K562 (cell line): Measurements from ENCODE around the gene HRC. TPM values are rescaled to one million over a fixed set of nuclear protein-coding genes. Genes with fewer than 3 reads are reported as not detected.

Experiments used
- ARID1B ChIP-seq: fragments of 450-650 bp; IDR thresholded peaks from 2 replicates; pipeline ENCODE4 v1.6.1; 2016; ENCODE audit warnings: antibody characterized with exemption, mild to moderate bottlenecking, inconsistent platforms
- ARNT ChIP-seq, 2 experiments: fragments of 450-650 bp; IDR thresholded peaks; 2 replicates each; pipeline ENCODE4 v1.6.1; 2016; ENCODE audit warnings: mild to moderate bottlenecking in 1 of 2
- BRF1 ChIP-seq: IDR thresholded peaks from 3 replicates; pipeline ENCODE4 v1.6.1; 2011; ENCODE audit warnings: borderline replicate concordance, mild to moderate bottlenecking; ENCODE audit not compliant: insufficient read length; ENCODE audit errors: extremely low read depth
- CCNT2 ChIP-seq: IDR thresholded peaks from 2 replicates; pipeline ENCODE4 v1.6.1; 2011; ENCODE audit warnings: borderline replicate concordance, low read depth, mild to moderate bottlenecking, moderate library complexity, mixed read lengths, low read length; ENCODE audit not compliant: insufficient read length; ENCODE audit errors: extremely low read depth
- EP400 ChIP-seq: fragments of 450-650 bp; IDR thresholded peaks from 2 replicates; pipeline ENCODE4 v1.6.1; 2017; ENCODE audit warnings: antibody characterized with exemption, mild to moderate bottlenecking, moderate library complexity
- ERF ChIP-seq: fragments of 450-650 bp; formaldehyde crosslinking; IDR thresholded peaks from 2 replicates; pipeline ENCODE4 v1.4.0; 2020; ENCODE audit warnings: mild to moderate bottlenecking, mixed read lengths
- GATAD2B ChIP-seq: fragments of 450-650 bp; IDR thresholded peaks from 2 replicates; pipeline ENCODE4 v1.6.1; 2017; ENCODE audit warnings: mild to moderate bottlenecking, borderline replicate concordance
- HNRNPUL1 ChIP-seq: fragments of 200-400 bp; formaldehyde crosslinking; IDR thresholded peaks from 2 replicates; pipeline ENCODE4 v1.6.1; 2017; ENCODE audit warnings: low read length
- HOXB6 ChIP-seq: fragments of 250-450 bp; sonication (Bioruptor Pico); IDR thresholded peaks from 2 replicates; pipeline ENCODE4 v1.5.1; 2022; ENCODE audit warnings: mild to moderate bottlenecking, borderline replicate concordance
- KAT7 ChIP-seq: sonication (generic); formaldehyde crosslinking; IDR thresholded peaks from 2 replicates; pipeline ENCODE4 v1.8.0; 2022; ENCODE audit warnings: missing genetic modification reagents, mild to moderate bottlenecking, borderline replicate concordance
- MAZ ChIP-seq, 2 experiments: fragments of 450-650 bp in 1 of 2; sonication (generic) in 1 of 2; formaldehyde crosslinking; IDR thresholded peaks in 1 of 2; conservative IDR thresholded peaks in 1 of 2; 2 replicates each; pipeline versions ENCODE4 v1.4.0 to v1.5.0; 2020; ENCODE audit warnings: mild to moderate bottlenecking in 1 of 2, missing genetic modification reagents in 1 of 2
- NFATC3 ChIP-seq: fragments of 450-650 bp; IDR thresholded peaks from 2 replicates; pipeline ENCODE4 v1.6.1; 2017; ENCODE audit warnings: mild to moderate bottlenecking
- RBM15 ChIP-seq: fragments of 200-400 bp; formaldehyde crosslinking; IDR thresholded peaks from 2 replicates; pipeline ENCODE4 v1.6.1; 2018; ENCODE audit warnings: mild to moderate bottlenecking, low read length, moderate library complexity; ENCODE audit not compliant: insufficient read depth
- SMC3 ChIP-seq: conservative IDR thresholded peaks from 2 replicates; pipeline ENCODE4 v1.6.1; 2011; ENCODE audit warnings: low read depth, low read length, improper control_type of control experiment; ENCODE audit not compliant: insufficient read depth
- TAF1 ChIP-seq: IDR thresholded peaks from 2 replicates; pipeline ENCODE4 v1.6.1; 2011; ENCODE audit warnings: mild to moderate bottlenecking, low read length, moderate library complexity; ENCODE audit not compliant: insufficient read depth, control insufficient read depth, severe bottlenecking; ENCODE audit errors: extremely low read depth
- XRCC4 ChIP-seq: IDR thresholded peaks from one replicate; pipeline ENCODE4 v1.6.1; 2011; ENCODE audit not compliant: insufficient read depth, insufficient read length; ENCODE audit errors: extremely low read depth
- ZKSCAN3 ChIP-seq: fragments of 250-450 bp; sonication (Bioruptor Pico); IDR thresholded peaks from 2 replicates; pipeline ENCODE4 v1.4.0; 2020
- ZNF311 ChIP-seq: fragments of 250-450 bp; sonication (Bioruptor Pico); IDR thresholded peaks from 2 replicates; pipeline ENCODE4 v1.4.0; 2020; ENCODE audit warnings: mild to moderate bottlenecking, moderate library complexity
- ZNF436 ChIP-seq: fragments of 250-450, 450-650 bp; sonication (Bioruptor Pico); formaldehyde crosslinking; IDR thresholded peaks from 2 replicates; pipeline ENCODE4 v1.7.0; 2020; ENCODE audit warnings: mild to moderate bottlenecking
- polyA plus RNA-seq, 8 experiments: library from polyadenylated mRNA; depleted of rRNA in 4 of 8; stranded (reverse) in 5 of 8; unstranded in 3 of 8; fragments of >200 nt; fragmentation: Nextera tagmentation in 2 of 8; fragmentation: Illumina TruSeq in 1 of 8; extraction: Ambion mirVana in 2 of 8; extraction: Trizol in 1 of 8; gene quantifications; 2 replicates each; pipeline versions ENCODE4 v1.2.1 to v1.2.3, GENCODE V29; 2011 to 2014; ENCODE audit warnings: inconsistent platforms in 1 of 8, missing spikeins in 1 of 8
- total RNA-seq, 7 experiments: library from RNA; depleted of rRNA in 6 of 7; stranded (reverse); fragments of >200 nt in 6 of 7; fragmentation: Illumina TruSeq in 2 of 7; extraction: Trizol in 2 of 7; gene quantifications; 2 replicates each; pipeline versions ENCODE4 v1.2.1 to v1.2.3, GENCODE V29; 2011 to 2021; ENCODE audit warnings: low replicate concordance in 1 of 7
- TF ChIP-seq, protein P1 (sequence below): fragments of 200-400 bp; formaldehyde crosslinking; IDR thresholded peaks from 2 replicates; pipeline ENCODE4 v1.6.1; 2017; ENCODE audit warnings: mild to moderate bottlenecking, low read depth, low read length, moderate library complexity
- TF ChIP-seq, protein P2 (sequence below): fragments of 450-650 bp; formaldehyde crosslinking; IDR thresholded peaks from 2 replicates; pipeline ENCODE4 v1.4.0; 2020; ENCODE audit warnings: mild to moderate bottlenecking, moderate library complexity
- TF ChIP-seq, protein P3 (sequence below): fragments of 250-450 bp; sonication (Bioruptor Pico); IDR thresholded peaks from 2 replicates; pipeline ENCODE4 v1.5.0; 2021; ENCODE audit warnings: mild to moderate bottlenecking, borderline replicate concordance

HRC gene
- total and polyA plus RNA-seq, 9 of the 15 experiments (the other 6 are each of a cell fraction or from before 2014, with no cell fraction given), result 0.66 to 18.7 (median 13.1) TPM

DNA sequence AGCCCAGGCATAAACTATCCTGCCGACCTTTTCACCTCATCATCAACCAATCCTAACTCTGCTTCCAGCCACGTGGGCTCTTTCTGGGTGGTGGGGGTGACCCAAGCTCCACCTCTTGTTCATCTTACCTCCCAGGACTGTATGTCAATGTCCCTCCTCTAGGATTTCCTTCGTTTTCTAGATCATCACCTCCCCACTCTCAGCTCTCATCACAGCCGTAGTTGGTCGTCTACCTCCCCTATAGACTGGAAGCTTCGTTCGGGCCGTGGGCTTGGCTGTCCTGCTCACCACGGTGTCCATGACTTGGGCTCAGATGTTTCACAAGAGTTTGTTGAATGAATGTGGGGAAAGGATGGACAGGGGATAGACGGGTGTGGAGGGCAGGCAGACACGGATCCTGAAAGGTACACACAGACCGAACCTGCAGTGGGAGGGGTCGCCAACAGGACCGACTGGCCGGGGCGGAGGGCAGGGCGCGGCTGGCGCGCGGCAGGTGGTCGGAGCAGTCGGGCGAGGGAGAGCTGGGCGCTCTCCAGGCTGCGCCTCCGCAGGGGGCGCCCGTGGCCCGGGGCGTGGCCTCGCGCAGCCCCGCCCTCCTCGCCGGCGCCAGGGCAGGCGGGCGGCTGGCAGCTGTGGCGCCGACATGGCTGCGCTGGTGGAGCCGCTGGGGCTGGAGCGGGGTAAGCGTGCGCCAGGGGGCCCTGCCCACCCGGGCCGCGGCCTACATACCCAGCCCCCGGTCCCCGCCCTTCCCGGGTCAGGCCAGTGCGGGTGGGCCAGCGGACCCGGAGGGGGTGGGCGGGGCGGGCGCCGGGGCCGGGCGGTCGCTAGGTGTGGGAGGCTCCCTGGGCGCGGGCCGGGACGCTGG is 41.2 kb downstream of the HRC start, which contains the start of gene LIN7B (continued):
- TF ChIP-seq GATAD2B (peak; percentile 95), KAT7 (CRISPR knock-in tag) (peak; percentile 74; the same call in 1 of the 2 replicates), TAF1 (peak; percentile 36), MAZ (CRISPR knock-in tag; conservative IDR thresholded peaks at IDR 0.05 in 1 of 2, IDR thresholded peaks at IDR 0.05 in 1 of 2) (peak; percentile 63 to 68), ARNT (IDR thresholded peaks at IDR 0.05) (peak in 1 of 2 experiments; percentile 77; a peak in 1 of 4 replicates), SMC3 (0 out of 2 replicates have a peak, but pooled peaks have one; percentile 21), ZNF436 (no peak), EP400 (peak; percentile 61; the same call in 1 of the 2 replicates), NFATC3 (no peak), CCNT2 (peak; percentile 80), ERF (0 out of 2 replicates have a peak, but pooled peaks have one; percentile 33), HOXB6 (CRISPR knock-in tag) (no peak), HNRNPUL1 (no peak), ZNF311 (CRISPR knock-in tag) (no peak), ARID1B (no peak), BRF1 (no peak), RBM15 (no peak), ZKSCAN3 (CRISPR knock-in tag) (no peak), XRCC4 (no peak)
- TF ChIP-seq, protein P1, sequence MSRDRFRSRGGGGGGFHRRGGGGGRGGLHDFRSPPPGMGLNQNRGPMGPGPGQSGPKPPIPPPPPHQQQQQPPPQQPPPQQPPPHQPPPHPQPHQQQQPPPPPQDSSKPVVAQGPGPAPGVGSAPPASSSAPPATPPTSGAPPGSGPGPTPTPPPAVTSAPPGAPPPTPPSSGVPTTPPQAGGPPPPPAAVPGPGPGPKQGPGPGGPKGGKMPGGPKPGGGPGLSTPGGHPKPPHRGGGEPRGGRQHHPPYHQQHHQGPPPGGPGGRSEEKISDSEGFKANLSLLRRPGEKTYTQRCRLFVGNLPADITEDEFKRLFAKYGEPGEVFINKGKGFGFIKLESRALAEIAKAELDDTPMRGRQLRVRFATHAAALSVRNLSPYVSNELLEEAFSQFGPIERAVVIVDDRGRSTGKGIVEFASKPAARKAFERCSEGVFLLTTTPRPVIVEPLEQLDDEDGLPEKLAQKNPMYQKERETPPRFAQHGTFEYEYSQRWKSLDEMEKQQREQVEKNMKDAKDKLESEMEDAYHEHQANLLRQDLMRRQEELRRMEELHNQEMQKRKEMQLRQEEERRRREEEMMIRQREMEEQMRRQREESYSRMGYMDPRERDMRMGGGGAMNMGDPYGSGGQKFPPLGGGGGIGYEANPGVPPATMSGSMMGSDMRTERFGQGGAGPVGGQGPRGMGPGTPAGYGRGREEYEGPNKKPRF, result no peak
- TF ChIP-seq, protein P2, sequence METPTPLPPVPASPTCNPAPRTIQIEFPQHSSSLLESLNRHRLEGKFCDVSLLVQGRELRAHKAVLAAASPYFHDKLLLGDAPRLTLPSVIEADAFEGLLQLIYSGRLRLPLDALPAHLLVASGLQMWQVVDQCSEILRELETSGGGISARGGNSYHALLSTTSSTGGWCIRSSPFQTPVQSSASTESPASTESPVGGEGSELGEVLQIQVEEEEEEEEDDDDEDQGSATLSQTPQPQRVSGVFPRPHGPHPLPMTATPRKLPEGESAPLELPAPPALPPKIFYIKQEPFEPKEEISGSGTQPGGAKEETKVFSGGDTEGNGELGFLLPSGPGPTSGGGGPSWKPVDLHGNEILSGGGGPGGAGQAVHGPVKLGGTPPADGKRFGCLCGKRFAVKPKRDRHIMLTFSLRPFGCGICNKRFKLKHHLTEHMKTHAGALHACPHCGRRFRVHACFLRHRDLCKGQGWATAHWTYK, result no peak
- TF ChIP-seq, protein P3, sequence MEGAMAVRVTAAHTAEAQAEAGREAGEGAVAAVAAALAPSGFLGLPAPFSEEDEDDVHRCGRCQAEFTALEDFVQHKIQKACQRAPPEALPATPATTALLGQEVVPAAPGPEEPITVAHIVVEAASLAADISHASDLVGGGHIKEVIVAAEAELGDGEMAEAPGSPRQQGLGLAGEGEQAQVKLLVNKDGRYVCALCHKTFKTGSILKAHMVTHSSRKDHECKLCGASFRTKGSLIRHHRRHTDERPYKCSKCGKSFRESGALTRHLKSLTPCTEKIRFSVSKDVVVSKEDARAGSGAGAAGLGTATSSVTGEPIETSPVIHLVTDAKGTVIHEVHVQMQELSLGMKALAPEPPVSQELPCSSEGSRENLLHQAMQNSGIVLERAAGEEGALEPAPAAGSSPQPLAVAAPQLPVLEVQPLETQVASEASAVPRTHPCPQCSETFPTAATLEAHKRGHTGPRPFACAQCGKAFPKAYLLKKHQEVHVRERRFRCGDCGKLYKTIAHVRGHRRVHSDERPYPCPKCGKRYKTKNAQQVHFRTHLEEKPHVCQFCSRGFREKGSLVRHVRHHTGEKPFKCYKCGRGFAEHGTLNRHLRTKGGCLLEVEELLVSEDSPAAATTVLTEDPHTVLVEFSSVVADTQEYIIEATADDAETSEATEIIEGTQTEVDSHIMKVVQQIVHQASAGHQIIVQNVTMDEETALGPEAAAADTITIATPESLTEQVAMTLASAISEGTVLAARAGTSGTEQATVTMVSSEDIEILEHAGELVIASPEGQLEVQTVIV (CRISPR knock-in tag), result no peak
